ENCODE results near the gene ARHGAP6.

The ARHGAP6 gene

GRCh38 chrX:11196476-11196875, 469.2 kb downstream of the ARHGAP6 start (continued):
- TF ChIP-seq BACH2 (CRISPR knock-in tag; IDR thresholded peaks at IDR 0.05; ENCODE audit: borderline replicate concordance) (no peak), RARB (CRISPR knock-in tag; IDR thresholded peaks at IDR 0.05) (no peak)

- TF ChIP-seq ISL1 (CRISPR knock-in tag; IDR thresholded peaks at IDR 0.05) (peak; percentile 43; the same call in 1 of the 2 replicates), ESRRG (CRISPR knock-in tag; IDR thresholded peaks at IDR 0.05) (no peak), SNAI2 (CRISPR knock-in tag; IDR thresholded peaks at IDR 0.05) (no peak), ZFP3 (CRISPR knock-in tag; IDR thresholded peaks at IDR 0.05) (no peak), TSHZ2 (CRISPR knock-in tag; IDR thresholded peaks at IDR 0.05) (no peak), CREB5 (CRISPR knock-in tag; IDR thresholded peaks at IDR 0.05; ENCODE audit: low read depth) (no peak), ZC3H10 (CRISPR knock-in tag; IDR thresholded peaks at IDR 0.05) (peak; percentile 31; the same call in 1 of the 2 replicates), ZNF565 (CRISPR knock-in tag; conservative IDR thresholded peaks at IDR 0.05; ENCODE audit: low read depth) (no peak)
- ATAC-seq, result peak; percentile 15; the same call in 1 of the 3 replicates
Measured at GRCh38 chrX:11193035-11193469, 472.7 kb downstream of the ARHGAP6 start.

- TF ChIP-seq ISL1 (CRISPR knock-in tag; IDR thresholded peaks at IDR 0.05) (no peak), PATZ1 (CRISPR knock-in tag; IDR thresholded peaks at IDR 0.05; ENCODE audit: borderline replicate concordance) (no peak), ZFP3 (CRISPR knock-in tag; IDR thresholded peaks at IDR 0.05) (no peak), ZNF70 (CRISPR knock-in tag; IDR thresholded peaks at IDR 0.05) (no peak), ZFP30 (CRISPR knock-in tag; IDR thresholded peaks at IDR 0.05) (no peak), TCF4 (CRISPR knock-in tag; IDR thresholded peaks at IDR 0.05; ENCODE audit: borderline replicate concordance) (no peak), RARB (CRISPR knock-in tag; IDR thresholded peaks at IDR 0.05) (no peak), ZNF8 (CRISPR knock-in tag; IDR thresholded peaks at IDR 0.05) (no peak), ZNF565 (CRISPR knock-in tag; conservative IDR thresholded peaks at IDR 0.05; ENCODE audit: low read depth) (no peak), TOX (CRISPR knock-in tag; IDR thresholded peaks at IDR 0.05; ENCODE audit: borderline replicate concordance) (no peak)
- no peak for ATAC-seq
Measured at GRCh38 chrX:11190745-11191510, 474.8 kb downstream of the ARHGAP6 start.

- TF ChIP-seq BACH2 (CRISPR knock-in tag; IDR thresholded peaks at IDR 0.05; ENCODE audit: borderline replicate concordance), result no peak
- TF ChIP-seq ZNF70 (CRISPR knock-in tag; IDR thresholded peaks at IDR 0.05), result no peak
- no peak for TF ChIP-seq ISL1 (CRISPR knock-in tag; IDR thresholded peaks at IDR 0.05)
- no peak for TF ChIP-seq GLIS3 (CRISPR knock-in tag; IDR thresholded peaks at IDR 0.05)
- no peak for TF ChIP-seq ZFP3 (CRISPR knock-in tag; IDR thresholded peaks at IDR 0.05)
- no peak for TF ChIP-seq ZNF8 (CRISPR knock-in tag; IDR thresholded peaks at IDR 0.05)
Measured at GRCh38 chrX:11189097-11189496, 476.6 kb downstream of the ARHGAP6 start.

GRCh38 chrX:11188664-11189063, 477.1 kb downstream of the ARHGAP6 start:
- peak; percentile 76 for ATAC-seq
- TF ChIP-seq CSDC2 (CRISPR knock-in tag; IDR thresholded peaks at IDR 0.05) (no peak), ARNTL (CRISPR knock-in tag; IDR thresholded peaks at IDR 0.05; ENCODE audit: borderline replicate concordance, low read depth) (no peak), ISL1 (CRISPR knock-in tag; IDR thresholded peaks at IDR 0.05) (no peak), ZNF70 (CRISPR knock-in tag; IDR thresholded peaks at IDR 0.05) (no peak), CSRNP3 (CRISPR knock-in tag; IDR thresholded peaks at IDR 0.05) (no peak), PATZ1 (CRISPR knock-in tag; IDR thresholded peaks at IDR 0.05; ENCODE audit: borderline replicate concordance) (no peak), TCF4 (CRISPR knock-in tag; IDR thresholded peaks at IDR 0.05; ENCODE audit: borderline replicate concordance) (no peak), ZNF565 (CRISPR knock-in tag; conservative IDR thresholded peaks at IDR 0.05; ENCODE audit: low read depth) (no peak), BACH2 (CRISPR knock-in tag; IDR thresholded peaks at IDR 0.05; ENCODE audit: borderline replicate concordance) (no peak)

More at GRCh38 chrX:11189097-11189496, 476.6 kb downstream of the ARHGAP6 start:
- peak; percentile 28 for ATAC-seq
